Measurements from ENCODE around the gene COQ4.
"Not testable (repeated sequence)": the region's sequence is repeated elsewhere in the genome, so short reads cannot be mapped to it uniquely, and the experiment has no call there.

COQ4 gene

DNA sequence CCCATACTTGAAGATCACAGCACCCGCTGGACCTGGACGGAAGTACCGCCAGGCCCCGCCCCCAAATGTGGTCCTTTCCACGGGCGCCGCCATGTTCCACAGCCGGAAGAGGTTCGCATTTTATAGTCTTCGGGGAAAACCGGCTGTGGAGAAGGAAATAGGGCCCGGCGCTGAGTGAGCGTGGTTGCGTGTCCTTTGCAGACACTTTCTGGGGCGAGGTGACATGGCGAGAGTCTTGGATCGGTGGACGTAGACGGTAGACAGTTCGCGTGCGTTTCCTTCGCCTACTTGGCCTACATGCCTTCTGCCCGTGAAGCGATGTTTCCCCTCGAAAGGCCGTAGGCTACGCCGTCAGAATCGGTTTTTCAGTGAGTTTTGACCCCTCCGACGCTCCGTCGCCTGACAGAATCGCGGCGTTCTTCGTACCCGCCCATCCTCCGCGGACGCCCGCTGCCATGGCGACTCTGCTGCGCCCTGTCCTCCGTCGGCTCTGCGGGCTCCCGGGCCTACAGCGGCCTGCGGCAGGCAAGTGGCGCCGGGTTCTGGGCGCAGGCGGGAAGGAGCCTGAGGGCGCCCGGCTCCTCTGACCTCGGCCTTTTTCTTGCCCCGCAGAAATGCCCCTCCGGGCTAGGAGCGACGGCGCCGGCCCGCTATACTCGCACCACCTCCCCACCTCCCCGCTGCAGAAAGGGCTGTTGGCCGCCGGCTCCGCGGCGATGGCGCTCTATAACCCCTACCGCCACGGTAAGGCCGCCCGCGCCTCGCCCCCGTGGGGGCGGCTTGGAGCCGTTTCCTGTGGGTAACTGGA is at the start of gene COQ4, which contains the start of gene TRUB2:
TSS of gene COQ4 (plus strand) at position 436 of the 808 bp plus-strand sequence. CDS start at position 456, 20 bp downstream.
TSS of gene TRUB2 (minus strand) at position 44 of the 808 bp plus-strand sequence. CDS start at position 5, 39 bp downstream.
- TF ChIP-seq, protein P1, sequence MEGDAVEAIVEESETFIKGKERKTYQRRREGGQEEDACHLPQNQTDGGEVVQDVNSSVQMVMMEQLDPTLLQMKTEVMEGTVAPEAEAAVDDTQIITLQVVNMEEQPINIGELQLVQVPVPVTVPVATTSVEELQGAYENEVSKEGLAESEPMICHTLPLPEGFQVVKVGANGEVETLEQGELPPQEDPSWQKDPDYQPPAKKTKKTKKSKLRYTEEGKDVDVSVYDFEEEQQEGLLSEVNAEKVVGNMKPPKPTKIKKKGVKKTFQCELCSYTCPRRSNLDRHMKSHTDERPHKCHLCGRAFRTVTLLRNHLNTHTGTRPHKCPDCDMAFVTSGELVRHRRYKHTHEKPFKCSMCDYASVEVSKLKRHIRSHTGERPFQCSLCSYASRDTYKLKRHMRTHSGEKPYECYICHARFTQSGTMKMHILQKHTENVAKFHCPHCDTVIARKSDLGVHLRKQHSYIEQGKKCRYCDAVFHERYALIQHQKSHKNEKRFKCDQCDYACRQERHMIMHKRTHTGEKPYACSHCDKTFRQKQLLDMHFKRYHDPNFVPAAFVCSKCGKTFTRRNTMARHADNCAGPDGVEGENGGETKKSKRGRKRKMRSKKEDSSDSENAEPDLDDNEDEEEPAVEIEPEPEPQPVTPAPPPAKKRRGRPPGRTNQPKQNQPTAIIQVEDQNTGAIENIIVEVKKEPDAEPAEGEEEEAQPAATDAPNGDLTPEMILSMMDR (IDR thresholded peaks at IDR 0.05; ENCODE audit: extremely low read depth, missing control alignments) = no peak
- peak; percentile 95 for DNase-seq (ENCODE audit: low spot score)

DNA sequence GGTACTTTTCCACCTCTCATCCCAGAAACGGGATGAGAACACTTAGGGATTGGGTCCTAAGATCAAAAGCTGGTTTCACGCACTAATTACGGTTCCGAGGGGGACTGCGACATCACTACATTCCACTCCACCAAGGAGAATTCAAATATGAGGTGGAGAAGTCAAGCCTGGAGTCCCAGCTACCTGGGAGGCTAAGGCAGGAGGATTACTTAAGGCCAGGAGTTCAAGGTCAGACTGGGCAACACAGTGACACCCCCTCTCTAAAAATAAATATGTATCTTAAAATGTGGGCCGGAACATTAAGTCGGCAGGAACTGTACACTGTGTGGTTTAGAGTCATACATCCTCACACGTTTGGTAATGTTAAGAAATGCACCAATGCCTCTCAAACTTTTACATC is 48.4 kb upstream of the COQ4 start:
- TF ChIP-seq, protein P1 (IDR thresholded peaks at IDR 0.05; ENCODE audit: extremely low read depth, missing control alignments) = no peak

DNA sequence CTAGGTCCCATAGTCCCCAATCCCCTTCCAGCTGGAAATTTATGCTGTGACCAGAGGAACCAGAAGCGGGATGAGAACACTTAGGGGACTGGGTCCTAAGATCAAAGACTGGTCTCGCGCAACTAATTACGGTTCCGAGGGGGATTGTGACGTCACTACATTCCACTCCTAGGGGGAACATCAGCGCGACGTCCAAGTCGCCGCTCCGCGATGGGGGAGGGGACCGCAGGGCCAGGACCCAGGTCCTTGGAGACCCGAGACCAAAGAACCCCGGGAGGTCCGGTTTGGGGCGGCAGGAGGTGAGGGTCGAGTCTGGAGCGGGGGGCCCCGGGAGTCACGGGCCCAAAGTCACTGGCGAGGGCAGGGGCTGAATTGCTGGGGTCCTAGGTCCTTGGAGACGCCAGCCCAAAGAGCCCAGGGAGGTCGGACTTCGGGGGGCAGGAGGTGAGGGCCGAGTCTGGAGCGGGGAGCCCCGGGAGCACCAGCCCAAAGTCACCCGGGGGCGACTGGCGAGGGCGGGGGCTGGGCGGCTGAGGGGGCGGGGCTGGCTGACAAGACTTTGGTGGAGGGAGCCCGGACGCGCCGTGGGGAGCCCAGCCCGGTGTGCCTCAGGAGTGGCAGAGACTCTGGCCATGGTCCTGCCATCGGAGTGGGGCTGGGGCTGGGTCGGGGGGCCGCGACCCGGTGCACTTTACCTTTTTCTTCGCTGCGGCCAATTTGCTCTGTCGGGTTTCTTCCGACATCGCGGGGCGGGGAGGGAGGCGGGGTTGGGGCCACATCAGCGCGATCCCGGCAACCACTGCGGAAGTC is 47.2 kb upstream of the COQ4 start, which contains the start of gene GOLGA2:
TSS of gene GOLGA2 (minus strand) at position 810 of the 810 bp plus-strand sequence. CDS start at position 779, 31 bp downstream.
- TF ChIP-seq, protein P1 (IDR thresholded peaks at IDR 0.05; ENCODE audit: extremely low read depth, missing control alignments) = no peak
- peak; percentile 83 for DNase-seq (ENCODE audit: low spot score)

More for the DNA sequence above, 48.4 kb upstream of the COQ4 start:
- no peak for DNase-seq (ENCODE audit: low spot score)

DNA sequence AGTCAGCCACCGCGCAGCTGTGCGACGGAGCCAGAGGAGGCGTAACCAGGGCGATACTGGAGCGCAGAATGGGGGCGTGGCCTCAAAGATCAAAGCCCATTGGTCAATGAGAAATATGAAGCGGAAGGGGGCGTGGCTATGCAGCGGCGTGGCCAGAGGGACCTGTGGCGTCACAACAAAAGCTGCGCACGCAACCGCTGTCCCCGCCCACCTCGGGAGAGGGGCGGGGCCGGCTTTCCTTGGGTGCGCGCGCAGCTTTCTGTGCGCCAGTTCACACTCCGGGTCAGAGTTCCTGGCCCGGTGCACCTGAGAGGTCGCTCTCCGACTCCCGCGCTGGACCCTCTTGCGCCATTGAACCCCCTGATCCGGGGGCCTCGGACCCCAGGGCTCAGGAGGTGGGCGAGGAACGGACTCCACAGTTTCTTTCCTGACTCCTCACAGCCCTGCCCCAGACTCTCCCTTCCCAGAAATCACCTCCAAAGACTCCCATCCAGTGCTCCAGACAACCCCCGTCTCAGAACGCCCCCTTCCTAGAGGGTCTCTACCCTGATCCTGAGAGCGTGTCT is 46.5 kb upstream of the COQ4 start, which contains the start of gene SWI5:
TSS of gene SWI5 (plus strand) at position 269 of the 566 bp plus-strand sequence.
- peak; percentile 99 for DNase-seq (ENCODE audit: low spot score)
- TF ChIP-seq, protein P1 (IDR thresholded peaks at IDR 0.05; ENCODE audit: extremely low read depth, missing control alignments) = no peak

DNA sequence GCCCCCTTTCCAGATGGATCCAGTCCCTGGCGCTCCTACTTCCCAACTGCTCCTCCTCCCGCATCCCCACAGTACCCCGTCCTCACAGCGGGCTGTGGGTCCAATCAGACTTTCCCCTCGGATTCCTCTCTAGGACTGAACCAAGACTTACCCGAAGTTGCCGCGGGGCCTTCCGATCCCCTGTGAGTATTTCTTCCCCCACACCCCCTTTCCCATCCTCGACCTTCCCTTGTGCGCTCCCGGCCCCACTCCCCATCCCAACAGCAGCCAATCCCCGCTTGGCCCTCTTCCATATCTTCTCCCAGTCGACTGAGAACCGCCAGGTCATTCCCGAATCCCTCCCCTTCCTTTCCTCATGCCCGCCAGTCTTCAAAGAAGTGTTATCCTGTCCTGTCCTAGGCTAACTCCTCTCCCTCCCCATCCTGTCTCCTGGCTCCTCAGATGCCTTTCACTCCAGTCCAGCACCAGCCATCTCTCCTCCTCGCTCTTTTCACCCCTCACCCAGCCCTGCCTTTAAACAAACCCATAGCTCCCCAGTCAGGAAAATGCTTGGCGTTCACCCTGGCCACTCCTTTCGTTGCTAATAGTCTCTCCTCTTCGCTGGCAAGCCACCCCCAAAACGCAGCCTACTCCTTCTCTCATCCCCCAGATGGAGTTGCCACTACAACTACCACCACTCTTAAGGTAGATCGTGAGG is 45.9 kb upstream of the COQ4 start:
- TF ChIP-seq, protein P1 (IDR thresholded peaks at IDR 0.05; ENCODE audit: extremely low read depth, missing control alignments) = no peak
- DNase-seq (ENCODE audit: low spot score) = peak; percentile 32

DNA sequence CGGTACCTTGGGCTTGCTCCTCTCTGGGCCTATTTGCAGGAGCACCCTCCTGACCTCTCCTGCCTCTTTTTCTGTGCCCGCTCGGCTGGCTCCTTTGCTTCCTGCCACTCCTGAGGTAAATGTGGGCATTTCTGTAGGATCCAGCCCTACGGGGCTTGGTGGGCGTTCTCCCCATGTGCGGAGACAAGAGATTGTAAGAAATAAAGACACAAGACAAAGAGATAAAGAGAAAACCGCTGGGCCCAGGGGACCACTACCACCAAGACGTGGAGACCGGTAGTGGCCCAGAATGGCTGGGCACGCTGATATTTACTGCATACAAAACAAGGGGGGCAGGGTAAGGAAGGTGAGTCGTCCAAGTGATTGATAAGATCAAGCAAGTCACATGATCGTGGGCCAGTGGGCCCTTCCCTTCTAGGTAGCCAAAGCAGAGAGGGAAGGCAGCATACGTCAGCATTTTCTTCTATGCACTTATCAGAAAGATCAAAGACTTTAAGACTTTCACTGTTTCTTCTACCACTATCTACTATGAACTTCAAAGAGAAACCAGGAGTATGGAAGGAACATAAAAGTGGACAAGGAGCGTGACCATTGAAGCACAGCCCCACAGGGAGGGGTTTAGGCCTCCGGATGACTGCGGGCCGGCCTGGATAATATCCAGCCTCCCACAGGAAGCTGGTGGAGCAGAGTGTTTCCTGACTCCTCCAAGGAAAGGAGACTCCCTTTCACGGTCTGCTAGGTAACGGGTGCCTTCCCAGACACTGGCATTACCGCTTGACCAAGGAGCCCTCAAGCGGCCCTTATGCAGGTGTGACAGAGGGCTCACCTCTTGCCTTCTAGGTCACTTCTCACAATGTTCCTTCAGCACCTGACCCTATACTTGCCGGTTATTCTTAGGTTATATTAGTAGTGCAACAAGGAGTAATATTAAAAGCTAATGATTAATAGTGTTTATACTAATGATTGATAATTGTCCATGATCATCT is 43.3 kb upstream of the COQ4 start:
- not testable (repeated sequence) for DNase-seq (ENCODE audit: low spot score)
